Amniotic epithelial cell (primary cell): ENCODE measurements around the gene PCED1A.
"Not testable (repeated sequence)": the region's sequence is repeated elsewhere in the genome, so short reads cannot be mapped to it uniquely, and the experiment has no call there.

Experiments
- DNase-seq: peaks from one replicate; pipeline ENCODE4 v3.0.0-alpha.2; 2010; ENCODE audit warnings: low read depth

Gene PCED1A

GRCh38 chr20:2865630-2866029, 25.2 kb upstream of the PCED1A start:
- DNase-seq, result no peak

GRCh38 chr20:2865101-2865500, 24.6 kb upstream of the PCED1A start:
- DNase-seq, result no peak

- no peak for DNase-seq
These were observed 24.2 kb upstream of the PCED1A start for GRCh38 chr20:2864626-2865025.

DNA sequence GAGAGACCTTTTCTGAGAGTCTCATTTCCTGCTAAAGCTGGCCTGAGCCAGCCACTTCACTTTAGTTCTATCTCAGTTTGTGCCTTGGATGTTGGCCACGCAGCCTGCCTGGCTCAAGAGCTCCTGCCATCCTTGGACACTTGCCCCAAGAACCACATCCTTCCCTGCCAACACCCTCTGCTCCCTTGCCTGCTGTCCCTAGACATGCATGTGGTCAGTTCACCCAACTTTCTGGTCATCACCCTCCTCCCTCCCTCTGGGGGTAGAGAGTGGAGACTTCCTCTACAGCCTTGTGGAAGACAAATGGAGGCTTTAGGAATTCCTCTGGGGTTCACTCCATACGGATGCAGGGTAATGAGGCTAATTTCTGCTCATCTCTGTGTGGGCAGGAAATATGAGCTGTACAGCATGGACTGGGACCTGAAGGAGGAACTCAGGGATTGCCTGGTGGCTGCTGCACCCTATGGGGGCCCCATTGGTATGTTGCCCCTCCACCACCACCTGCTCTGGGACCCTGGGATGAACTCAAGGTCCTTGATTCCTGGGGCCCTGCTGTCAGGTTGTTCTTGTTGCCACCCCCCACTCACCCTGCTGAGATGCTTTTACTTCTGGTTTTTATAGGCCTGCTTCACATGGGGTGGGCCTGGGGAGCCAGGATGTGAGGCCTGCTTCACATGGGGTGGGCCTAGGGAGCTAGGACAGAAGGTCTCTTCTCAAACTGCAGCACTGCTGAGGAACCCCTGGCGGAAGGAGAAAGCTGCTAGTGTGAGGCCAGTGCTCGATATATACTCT, 19.1 kb upstream of the PCED1A start:
- no peak for DNase-seq

- DNase-seq, result no peak
These were observed 18.1 kb upstream of the PCED1A start for GRCh38 chr20:2858591-2858990.

GRCh38 chr20:2851086-2851485, 10.6 kb upstream of the PCED1A start:
- no peak for DNase-seq

DNA sequence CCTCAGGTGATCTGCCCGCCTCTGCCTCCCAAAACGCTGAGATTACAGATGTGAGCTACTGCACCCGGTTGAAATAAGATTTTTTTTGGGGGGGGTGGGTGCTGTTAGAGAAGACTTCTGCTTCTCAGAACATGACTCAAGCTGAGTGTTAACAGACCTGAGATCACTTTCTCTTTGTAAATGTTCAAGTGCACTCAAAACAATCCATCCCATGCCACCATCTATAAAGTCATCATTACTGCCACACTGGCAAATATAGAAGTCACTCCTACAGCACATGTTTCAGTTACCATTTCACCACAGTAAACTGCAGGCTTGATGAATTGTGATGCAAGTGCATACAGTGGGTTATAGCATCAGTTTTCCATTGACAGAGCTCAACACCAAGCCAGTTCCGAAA, 9.1 kb upstream of the PCED1A start:
- DNase-seq, result no peak

DNA sequence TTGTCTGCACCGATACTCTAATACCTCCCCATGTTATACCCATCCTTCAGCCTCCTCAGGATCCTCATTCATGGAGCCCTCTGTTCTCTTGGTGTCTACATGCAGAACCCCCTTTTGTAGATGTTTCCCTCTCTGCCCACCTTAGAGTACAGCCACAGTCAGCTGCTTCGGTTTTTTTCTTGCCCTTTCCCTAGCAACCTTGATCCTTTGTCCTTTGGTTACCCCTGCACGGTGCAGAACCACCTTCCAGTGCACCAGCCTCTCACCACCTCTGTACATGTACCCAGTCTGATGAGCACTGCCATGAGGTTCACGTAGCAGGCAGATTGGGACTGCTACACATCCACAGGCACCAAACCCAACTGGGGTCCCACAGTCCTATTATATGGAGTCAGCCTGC, 7.3 kb upstream of the PCED1A start:
- no peak for DNase-seq

GRCh38 chr20:2846698-2847097, 6.2 kb upstream of the PCED1A start:
- no peak for DNase-seq

DNA sequence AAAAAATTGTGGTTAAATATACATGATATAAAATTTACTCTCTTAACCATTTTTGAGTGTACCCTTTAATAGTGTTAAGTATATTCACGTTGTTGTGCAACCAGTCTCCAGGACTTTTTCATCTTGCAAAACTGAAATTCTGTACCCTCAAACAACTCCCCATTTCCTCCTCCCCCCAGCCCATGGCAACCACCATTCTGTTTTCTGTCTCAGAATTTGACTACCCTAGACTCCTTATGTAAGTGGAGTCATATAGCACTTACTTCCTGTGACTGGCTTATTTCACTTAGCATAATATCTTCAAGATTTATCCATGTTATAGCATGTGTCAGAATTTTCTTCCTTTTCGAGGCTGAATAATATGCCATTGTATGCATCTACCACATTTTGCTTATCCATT, 5.2 kb upstream of the PCED1A start:
- no peak for DNase-seq

DNA sequence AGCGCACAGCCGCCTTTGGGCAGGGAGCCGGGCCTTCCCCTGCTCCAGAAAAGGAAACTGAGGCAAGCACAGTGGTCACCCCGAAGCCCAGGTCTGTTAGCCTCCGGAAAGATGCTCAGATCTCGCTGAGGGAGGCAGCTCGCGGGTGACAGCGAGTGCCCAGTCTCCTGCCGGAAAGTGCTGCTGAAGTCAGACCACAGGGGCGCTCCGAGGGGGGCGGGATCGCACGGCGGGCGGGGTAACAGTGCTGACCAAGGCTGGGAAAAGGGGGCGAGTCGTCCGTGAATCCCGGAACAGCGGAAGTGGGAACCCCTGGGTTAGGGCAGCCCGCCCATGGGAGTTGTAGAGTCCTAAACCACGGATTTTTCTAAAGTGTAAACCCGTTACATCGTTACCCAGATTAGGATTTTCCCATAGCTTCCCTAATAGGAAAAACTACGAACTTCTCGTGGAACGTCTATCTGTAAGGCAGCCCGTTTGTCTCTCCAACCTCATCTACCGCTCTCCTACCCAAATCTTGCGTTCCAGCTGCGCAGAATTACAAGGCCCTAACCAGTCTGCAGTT, 594 bp upstream of the PCED1A start:
- peak; percentile 58 for DNase-seq

GRCh38 chr20:2839732-2840137, 720 bp downstream of the PCED1A start:
- DNase-seq, result no peak

GRCh38 chr20:2838847-2839671, 1.4 kb downstream of the PCED1A start:
- no peak for DNase-seq

- no peak for DNase-seq
These were observed 2.2 kb downstream of the PCED1A start for GRCh38 chr20:2838170-2838797.

GRCh38 chr20:2837221-2837960, 3.1 kb downstream of the PCED1A start:
- DNase-seq, result no peak

DNA sequence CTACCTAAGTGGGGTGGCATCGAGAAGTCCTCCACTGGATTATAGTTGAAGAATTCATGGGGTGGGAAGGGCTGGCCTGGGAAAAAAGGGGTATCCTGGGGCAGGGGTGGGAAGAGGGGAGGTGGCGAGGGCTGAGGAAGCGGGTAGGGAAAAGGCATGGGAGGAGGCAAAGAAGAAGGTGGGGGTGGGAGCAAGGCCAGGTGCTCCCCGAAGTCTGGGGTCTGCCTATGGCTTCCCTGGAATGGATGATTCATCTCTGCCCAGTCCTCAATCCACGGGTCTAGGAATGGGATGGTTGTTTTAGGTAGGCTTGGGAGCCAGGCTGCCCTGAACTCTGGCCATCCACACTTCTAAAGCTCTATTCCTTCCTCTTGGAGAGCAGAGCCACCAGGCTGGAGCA, 4.4 kb downstream of the PCED1A start:
- DNase-seq, result no peak

- no peak for DNase-seq
These were observed 5.1 kb downstream of the PCED1A start for GRCh38 chr20:2835331-2835796.

DNA sequence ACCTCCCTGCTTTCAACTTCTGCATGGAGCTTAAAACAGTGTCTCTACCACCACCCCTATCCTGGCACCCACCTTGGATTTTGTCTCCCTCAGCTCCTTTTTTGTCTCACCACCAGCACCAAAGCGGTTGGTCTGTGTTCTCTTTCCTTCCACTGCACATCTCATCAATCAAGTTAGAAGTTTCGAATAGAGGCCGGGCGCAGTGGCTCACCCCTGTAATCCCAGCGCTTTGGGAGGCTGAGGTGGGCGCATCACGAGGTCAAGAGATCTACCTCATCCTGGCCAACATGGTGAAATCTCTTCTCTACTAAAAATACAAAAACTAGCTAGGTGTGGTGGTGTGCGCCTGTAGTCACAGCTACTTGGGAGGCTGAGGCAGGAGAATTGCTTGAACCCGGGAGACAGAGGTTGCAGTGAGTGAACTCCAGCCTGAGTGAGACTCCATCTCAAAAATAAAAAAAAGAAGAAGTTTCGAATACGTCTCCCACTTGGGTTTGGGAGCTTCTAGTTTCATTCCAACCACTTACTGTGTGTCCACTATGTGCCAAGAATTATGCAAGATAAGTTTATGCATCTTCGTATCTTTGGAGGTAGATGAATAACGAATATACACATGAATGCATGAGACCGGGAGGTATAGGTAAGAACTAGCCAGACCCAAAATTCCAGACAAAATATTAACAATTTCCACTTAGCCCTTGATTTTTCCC, 5.9 kb downstream of the PCED1A start:
- DNase-seq, result no peak

- no peak for DNase-seq
These were observed 6.7 kb downstream of the PCED1A start for GRCh38 chr20:2833761-2834160.

DNA sequence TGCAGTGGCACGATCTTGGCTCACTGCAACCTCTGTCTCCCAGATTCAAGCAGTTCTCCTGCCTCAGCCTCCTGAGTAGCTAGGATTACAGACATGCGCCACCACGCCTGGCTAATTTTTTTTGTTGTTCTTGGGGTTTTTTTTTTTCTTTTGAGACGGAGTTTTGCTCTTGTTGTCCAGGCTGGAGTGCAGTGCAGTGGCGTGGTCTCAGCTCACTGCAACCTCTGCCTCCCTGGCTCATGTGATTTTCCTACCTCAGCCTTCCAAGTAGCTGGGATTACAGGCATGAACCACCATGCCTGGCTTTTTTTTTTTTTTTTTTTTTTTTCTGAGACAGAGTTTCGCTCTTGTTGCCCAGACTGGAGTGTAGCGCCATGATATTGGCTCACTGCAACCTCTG, 9.2 kb downstream of the PCED1A start:
- not testable (repeated sequence) for DNase-seq

DNA sequence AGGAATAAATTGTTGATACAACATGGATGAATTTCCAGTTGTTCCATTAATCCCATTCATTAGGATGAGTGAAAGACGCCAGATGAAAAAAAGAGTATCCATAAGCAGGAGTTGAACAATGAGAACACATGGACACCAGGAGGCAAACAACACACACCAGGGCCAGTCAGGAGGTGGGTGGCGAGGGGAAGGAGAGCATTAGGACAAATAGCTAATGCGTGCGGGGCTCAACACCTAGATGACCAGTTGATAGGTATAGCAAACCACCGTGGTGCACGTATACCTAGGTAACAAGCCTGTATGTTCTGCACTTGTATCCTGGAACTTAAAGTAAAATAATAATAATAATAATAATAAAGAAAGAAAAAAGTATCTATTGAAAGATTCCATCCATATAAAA, 11.1 kb downstream of the PCED1A start:
- DNase-seq, result no peak
